Limb (tissue), 2 donors: ENCODE results near the gene BLOC1S5.
"Not testable (repeated sequence)": the region's sequence is repeated elsewhere in the genome, so short reads cannot be mapped to it uniquely, and the experiment has no call there.

Experiments used
- DNase-seq, 2 donors: peaks; one replicate each; pipeline ENCODE4 v3.0.0-alpha.2; 2016; ENCODE audit errors: extremely low spot score in 2 of 2

The BLOC1S5 gene

DNA sequence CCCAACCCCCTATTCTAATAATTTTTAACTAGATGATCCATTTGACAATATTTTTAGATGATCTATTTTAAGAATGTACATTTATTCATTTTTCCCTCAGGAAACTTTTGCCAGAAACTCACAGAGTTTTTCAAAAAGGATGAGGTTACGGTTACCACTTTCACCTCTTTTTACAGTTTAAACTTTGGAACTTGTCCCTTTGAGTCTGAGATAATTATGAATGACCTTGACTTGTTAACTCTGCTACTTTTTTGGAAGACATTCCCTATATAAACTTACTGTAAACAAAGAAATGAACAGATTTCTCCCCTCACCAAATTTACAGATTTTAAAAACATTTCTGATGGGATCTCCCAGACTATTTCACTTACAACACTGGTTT, 18.4 kb upstream of the BLOC1S5 start:
- no peak for DNase-seq

DNA sequence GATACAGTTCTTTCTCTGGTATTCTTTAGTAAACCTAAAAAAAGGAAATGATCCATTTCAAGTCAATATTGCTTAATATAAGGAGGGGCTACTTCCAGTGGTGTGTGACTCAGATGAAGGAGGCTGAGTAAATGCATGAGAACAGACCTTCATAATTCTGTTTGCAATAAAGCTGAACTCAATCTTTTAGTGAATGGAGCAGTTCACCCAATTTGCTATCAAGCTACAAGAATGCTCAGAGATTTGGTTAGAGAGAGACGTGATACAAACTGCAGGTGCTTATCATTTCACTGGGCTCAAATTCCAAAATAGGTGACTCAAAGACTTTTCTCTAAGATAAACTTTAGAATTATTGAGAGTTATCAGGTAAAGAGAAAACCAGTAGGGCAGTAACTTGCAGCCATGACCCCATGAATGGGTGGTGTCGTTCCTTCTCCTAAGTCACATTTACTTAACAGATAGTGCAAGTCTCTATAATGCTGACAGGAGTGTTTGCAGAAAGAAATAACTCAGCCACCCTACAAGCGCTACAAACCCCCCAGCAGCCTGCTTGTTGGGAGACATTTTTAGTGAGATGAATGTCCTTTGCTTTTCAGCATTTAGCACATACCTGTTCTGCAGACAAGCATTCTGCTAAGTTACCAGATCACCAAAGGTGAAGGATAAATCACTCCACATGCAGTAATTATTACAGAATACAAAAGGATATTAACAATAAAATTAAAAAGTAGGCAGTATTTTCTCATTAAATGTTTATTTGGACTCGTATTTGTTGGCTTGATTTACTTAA, 16.4 kb upstream of the BLOC1S5 start:
- DNase-seq = no peak

DNA sequence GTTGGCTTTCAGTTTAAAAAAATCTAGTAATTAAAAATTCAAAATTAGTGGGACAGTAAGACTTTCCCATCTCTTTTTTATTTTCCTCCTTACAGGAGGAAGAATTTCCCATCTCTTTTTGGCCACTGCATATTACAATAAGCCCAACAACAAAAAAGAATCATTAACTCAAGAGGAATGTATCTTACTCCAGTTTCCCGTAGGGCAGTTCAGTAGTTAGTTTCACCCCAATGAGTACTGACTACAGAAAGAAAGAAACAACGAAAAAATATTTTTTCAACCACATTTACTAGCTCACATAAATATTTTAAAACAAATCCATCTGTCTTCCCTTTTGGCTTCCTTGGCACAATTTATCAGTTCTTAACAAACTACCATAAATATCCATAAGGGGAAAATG, 14.9 kb upstream of the BLOC1S5 start:
- DNase-seq = no peak

GRCh38 chr6:8077991-8078390, 13.8 kb upstream of the BLOC1S5 start:
- DNase-seq = no peak

DNA sequence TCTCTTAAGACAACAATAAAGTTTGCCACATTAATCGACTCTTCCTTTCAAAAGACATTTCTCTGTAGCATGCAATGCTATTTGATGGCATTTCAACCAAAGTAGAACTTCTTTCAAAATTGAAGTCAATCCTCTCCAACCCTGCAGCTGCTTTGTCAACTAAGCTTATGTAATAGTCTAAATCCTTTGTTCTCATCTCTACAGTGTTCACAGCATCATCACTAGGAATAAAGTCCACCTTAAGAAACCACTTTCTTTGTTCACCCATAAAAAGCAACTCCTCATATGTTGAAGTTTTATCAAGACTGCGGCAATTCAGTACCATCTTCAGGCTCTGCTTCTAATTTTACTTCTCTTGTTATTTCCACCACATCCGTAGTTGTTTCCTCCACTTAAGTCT, 11.5 kb upstream of the BLOC1S5 start:
- DNase-seq = no peak

GRCh38 chr6:8075185-8075584, 11.0 kb upstream of the BLOC1S5 start:
- DNase-seq = no peak

DNA sequence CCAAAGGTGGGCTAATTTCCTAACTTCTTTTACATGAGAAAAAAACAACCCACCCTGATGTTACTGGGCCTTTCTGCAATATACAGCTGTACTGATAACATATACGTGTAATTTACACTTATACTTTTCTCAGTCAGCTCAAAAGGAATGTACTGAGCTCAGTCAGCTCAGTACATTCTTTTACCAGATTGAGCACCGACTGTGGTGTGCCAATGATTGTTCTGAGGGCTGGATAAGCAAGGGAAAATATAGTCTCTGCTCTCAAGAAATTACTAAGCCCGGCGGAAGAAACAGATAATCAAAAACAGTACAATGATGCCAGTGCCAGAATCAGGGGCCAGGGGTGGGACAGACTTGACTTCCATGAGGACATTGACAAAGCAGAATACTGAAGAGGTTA, 10.0 kb upstream of the BLOC1S5 start:
- DNase-seq = no peak

DNA sequence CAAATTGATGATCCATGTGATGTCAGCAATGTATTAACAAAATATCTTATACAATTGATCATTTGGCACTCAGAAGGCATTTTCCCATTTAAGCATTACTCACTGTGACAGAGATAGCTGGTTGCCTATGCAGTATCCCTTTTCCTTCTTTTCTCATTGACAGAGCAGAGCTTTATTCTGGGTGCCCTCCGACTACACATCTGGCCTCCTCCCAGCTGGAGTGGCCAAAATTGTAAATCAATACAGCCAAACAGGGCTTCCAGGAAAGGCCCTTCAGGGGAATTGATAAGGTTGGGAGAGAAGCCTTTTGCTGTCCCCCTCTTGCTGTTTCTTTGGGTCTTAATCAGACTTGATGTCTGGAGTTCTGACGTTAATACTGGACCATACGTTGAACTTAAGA, 9.6 kb upstream of the BLOC1S5 start:
- no peak for DNase-seq

GRCh38 chr6:8070718-8071117, 6.5 kb upstream of the BLOC1S5 start:
- no peak for DNase-seq

DNA sequence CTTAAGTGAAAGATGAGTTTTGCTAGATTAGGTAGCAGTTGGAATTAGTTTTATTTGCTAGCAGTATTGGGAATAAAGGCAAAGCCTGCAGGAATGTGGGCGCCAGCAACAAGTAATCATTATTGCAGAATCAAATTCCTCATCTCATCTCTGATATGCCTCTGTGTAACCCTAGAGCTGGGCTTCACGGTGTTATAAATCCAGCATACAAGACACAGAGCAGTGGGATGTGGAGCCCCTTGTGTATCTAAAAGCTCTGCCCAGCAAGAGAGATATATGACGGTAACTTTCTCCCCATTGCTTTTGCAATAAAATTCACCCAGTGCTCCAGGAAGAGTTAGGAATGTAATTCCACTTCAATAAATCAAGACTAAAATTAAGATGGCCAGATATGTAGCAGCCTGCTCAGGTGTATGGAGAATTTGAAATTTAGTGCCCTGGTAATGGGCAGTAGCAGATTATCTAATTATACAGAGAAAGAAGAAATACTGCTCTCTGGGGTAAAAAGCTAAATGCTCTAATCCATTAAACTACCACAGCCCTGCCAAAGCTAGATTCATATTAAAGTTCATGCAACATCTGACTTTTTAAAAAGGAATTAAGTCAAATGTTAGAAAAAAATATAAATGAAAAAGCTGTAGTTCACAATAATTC, 5.6 kb upstream of the BLOC1S5 start:
- no peak for DNase-seq

DNA sequence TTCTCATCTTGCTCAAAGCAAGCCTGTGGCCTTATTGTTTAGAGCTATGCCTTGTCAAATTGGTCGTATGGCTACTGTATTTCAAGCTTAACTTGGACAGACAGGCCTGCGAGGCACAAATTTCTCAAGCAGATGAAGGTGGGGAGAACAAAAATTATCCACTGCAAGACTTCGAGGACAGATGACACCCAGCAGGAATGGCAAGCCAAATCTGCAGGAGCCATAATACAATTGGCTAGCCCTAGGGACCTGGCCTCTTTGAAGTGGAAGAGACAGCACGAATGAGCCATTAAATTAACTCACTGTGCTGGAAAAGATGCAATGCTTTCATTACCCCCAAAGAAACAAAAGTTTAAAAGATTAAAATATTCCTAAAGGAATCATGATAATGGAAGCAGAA, 5.0 kb upstream of the BLOC1S5 start:
- DNase-seq = no peak

GRCh38 chr6:8066108-8066507, 1.9 kb upstream of the BLOC1S5 start:
- no peak for DNase-seq

DNA sequence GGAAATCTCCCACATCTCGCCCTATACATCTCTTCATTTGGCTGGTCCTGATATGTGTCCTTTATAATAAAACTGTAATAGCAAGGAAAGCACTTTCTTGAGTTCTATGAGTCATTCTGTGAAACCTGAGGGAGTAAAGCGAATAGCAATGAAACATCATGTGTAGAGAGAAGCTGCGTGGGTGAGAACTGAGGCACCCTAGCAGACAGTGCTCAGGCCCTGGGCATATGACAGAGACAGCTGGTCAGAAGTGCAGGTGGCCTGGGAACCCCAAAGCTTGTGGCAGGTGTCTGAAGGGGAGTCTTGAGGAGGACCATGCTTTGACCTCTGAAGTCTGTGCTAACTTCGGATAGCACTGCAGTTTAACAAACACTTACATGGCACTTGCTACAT, 1.3 kb upstream of the BLOC1S5 start:
- no peak for DNase-seq

DNA sequence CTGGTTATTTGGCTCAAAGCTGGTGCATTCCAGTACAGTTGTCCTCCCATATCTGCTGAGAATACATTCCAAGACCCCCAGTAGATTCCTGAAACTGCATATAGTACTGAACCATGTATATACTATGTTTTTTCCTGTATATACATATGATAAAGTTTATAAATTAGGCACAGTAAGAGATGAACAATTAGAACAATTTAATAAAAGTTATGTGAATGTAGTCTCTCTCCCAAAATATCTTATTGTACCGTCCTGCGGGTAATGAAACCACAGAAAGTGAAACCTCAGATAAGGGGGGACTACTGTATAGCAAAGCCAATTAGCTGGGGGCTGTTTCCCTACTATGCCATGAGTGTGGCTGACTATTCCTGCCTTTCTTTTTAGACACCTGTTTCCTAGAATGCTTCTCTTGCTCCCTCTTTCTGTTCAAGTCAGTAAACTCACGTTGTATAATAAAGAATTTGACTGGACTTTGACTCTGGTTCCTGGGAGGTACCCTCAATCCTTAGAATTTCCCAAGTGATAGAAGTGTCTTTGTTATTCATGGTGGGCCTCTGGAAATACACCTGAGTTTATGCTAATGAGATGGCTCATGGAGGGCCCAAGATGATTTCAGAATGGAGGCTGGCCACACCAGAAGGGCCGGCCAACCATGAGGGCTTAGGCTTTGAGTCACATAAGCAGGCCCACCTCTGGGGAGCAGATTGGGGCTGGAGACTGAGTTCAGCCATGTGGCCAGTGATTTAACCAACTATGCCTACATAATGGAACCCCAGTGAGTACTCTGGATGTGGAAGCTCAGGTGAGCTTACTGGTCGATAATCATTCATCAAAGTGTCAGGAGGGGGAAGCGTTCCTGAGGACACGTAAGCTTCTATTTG, 689 bp upstream of the BLOC1S5 start:
- no peak for DNase-seq

DNA sequence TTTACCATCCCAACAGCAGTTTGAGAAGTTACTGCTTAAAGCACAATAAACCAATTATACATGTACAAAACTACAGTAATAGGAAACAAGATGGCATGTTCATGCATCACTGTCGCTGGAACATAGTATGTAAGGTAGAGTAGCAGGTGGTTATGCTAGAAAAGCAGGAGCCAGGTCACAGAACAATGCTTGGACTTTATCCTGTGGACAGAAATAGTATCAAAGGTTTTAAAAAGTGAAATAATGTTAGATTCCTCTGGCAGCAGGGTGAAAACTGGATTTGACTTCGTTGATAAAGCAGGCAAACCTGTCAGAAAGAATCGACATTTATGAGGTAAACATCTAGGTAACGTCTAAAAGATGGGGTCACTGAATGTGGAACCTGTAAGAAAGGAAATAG, 2.5 kb downstream of the BLOC1S5 start:
- DNase-seq = no peak

DNA sequence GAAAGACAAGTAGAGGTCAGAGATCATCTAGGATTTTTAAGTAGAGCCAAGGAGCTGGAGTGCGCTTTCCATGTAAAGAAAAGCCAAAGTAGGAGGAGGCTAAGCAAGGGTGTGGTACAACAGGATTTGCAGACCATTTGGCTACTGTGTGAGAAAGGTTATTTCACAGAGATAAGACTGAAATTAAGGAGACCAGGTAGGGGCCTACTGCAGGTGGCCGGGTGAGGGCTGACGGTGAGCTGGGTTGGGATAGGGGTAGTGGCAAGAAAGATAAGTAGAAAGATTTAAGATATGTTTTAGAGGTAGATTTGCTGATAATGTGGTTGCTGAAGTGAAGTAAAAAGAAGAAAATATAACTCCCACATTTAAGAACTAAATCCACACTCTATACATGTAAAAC, 3.8 kb downstream of the BLOC1S5 start:
- DNase-seq = no peak

GRCh38 chr6:8059129-8059528, 5.1 kb downstream of the BLOC1S5 start:
- peak in 1 of 2 donors; percentile 69 for DNase-seq

- no peak for DNase-seq
Observed at GRCh38 chr6:8057793-8058192, 6.4 kb downstream of the BLOC1S5 start.

GRCh38 chr6:8057263-8057662, 6.9 kb downstream of the BLOC1S5 start:
- no peak for DNase-seq

DNA sequence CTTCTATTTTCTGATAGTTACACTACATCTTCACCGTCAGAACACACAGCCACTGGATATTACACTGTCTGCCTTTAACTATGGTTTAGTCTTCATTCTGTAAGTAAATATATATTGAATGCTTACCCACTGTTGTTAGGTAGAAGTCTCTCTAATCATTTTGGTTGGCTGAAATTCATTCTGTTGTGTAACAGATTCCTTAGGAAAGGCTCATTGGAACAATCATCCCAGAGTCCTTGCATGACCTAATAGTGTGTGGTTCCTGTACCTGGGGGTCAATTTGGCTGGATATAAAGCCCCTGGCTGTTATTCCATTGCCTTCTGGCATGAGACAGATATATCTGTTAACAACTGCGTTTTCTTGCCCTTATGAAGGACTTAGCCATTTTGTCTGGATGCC, 9.9 kb downstream of the BLOC1S5 start:
- DNase-seq = no peak

DNA sequence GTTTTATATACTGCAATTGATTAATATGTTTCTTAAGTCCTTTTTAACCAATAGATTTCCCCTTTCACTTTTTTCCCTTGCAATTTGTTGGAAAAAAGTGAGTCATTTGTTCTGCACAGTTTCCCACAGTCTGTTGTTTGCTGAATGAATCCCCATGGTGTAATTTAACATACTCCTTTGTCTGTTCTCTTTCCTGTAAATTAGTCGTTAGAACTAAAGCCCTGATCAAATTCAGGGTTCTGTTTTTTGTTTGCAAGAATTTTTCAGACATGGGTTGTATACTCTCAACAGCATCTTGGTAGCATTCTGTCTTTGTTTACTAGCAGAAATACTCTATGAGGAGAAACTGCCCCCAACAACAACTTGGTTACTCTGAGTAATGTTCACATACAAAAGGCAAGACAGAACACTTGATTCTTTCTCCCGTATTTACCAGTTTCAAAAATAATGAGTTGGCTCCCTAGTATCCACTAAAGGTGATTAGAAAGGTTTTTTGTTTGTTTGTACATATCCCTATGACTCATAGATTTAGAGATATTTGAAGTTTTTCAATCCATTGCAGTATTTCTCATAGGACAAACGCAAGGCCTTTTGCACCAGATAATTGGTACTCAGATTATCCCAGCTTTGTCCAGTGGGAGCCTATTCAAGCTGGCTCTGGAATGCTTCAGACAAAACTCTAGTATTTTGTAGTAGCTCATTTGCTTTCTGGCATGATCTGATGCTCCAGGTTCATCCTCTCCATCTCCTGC, 16.5 kb downstream of the BLOC1S5 start:
- no peak for DNase-seq

DNA sequence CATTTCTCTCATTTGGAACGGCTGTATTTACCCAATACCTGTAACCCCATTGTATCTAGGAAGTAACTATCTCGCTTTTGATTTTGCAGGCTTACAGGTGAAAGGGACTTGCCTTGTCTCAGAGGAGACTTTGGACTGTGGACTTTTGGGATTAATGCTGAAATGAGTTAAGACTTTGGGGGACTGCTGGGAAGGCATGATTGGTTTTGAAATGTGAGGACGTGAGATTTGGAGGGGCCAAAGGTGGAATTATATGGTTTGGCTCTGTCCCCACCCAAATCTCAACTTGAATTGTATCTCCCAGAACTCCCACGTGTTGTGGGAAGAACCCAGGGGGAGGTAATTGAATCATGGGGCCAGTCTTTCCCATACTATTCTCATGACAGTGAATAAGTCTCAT, 18.4 kb downstream of the BLOC1S5 start:
- DNase-seq = not testable (repeated sequence)
